RWPE2 (cell line): ENCODE results near the gene ACKR3.

Source experiments
- ATAC-seq: fragments of 200-7000 bp; cut with Tn5 transposase; 3 replicates; pipeline ENCODE4 v1.9.1; 2021; ENCODE audit warnings: low read depth
- DNase-seq: peaks from one replicate; pipeline ENCODE4 v3.0.0-alpha.2; 2020; ENCODE audit warnings: low spot score
- H3K27ac ChIP-seq: fragments of 450-650 bp; 2 replicates; pipeline ENCODE4 v1.5.1; 2017; ENCODE audit warnings: mild to moderate bottlenecking; ENCODE audit not compliant: poor library complexity, severe bottlenecking
- H3K27me3 ChIP-seq: fragments of 250-450 bp; sonication (Bioruptor Pico); 2 replicates; pipeline ENCODE4 v1.5.1; 2021; ENCODE audit warnings: mild to moderate bottlenecking, moderate library complexity; ENCODE audit not compliant: insufficient read depth, poor library complexity, severe bottlenecking
- H3K36me3 ChIP-seq: fragments of 250-450 bp; sonication (Bioruptor Pico); 2 replicates; pipeline ENCODE4 v1.5.1; 2020; ENCODE audit warnings: low read depth, mild to moderate bottlenecking, moderate library complexity
- H3K4me1 ChIP-seq: fragments of 250-450 bp; sonication (Bioruptor Pico); 2 replicates; pipeline ENCODE4 v1.5.1; 2021; ENCODE audit warnings: mild to moderate bottlenecking, moderate library complexity; ENCODE audit not compliant: insufficient read depth, poor library complexity, severe bottlenecking
- H3K4me3 ChIP-seq: fragments of 250-450 bp; sonication (Bioruptor Pico); 2 replicates; pipeline ENCODE4 v1.5.1; 2021; ENCODE audit warnings: mild to moderate bottlenecking, moderate library complexity; ENCODE audit not compliant: severe bottlenecking
- H3K9me3 ChIP-seq: fragments of 250-450 bp; sonication (Bioruptor Pico); 2 replicates; pipeline ENCODE4 v1.5.1; 2021; ENCODE audit warnings: mild to moderate bottlenecking, moderate library complexity; ENCODE audit not compliant: severe bottlenecking
- CTCF ChIP-seq: fragments of 450-650 bp; IDR thresholded peaks from one replicate; pipeline ENCODE4 v1.5.1; 2017; ENCODE audit warnings: mild to moderate bottlenecking, moderate library complexity; ENCODE audit not compliant: poor library complexity, severe bottlenecking

The ACKR3 gene

GRCh38 chr2:236580746-236581355, 11.2 kb downstream of the ACKR3 start:
- Histone ChIP-seq H3K4me3 (no peak overlapping the region), H3K4me1 (no peaks in the 10 kb centered on the region), H3K27ac (no peak overlapping the region), H3K27me3 (no peaks in the 10 kb centered on the region), H3K36me3 (no peaks in the 10 kb centered on the region), H3K9me3 (no peaks in the 10 kb centered on the region)
- no peak for TF ChIP-seq CTCF
- DNase-seq (no peak), ATAC-seq (no peak)

GRCh38 chr2:236581546-236581945, 11.9 kb downstream of the ACKR3 start:
- Histone ChIP-seq H3K4me3 (no peak overlapping the region), H3K27ac (no peak overlapping the region), H3K9me3 (no peaks in the 10 kb centered on the region), H3K27me3 (no peaks in the 10 kb centered on the region), H3K36me3 (no peaks in the 10 kb centered on the region), H3K4me1 (no peaks in the 10 kb centered on the region)
- ATAC-seq: no peak
- no peak for TF ChIP-seq CTCF
- DNase-seq: no peak

DNA sequence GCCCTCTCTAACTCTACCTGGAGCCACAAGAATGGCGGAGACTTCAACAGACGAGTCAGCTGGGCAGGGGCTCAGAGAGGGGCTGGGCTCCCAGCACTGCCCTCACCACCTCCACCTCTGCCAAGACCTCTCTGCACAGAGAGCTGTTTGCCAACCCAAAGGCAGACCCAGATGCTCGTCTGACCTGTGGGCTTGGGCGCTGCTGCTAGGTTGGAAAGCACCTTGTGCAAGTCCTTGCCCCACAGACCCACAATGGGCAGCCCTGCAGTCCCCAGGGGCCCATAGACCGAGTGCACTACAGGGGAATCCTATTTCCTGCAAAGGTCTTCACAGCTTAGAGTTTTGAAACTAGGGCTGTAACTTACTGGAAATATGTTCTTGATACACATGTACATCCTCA, 13.3 kb downstream of the ACKR3 start:
- ATAC-seq: no peak
- Histone ChIP-seq H3K27me3 (no peaks in the 10 kb centered on the region), H3K4me1 (no peaks in the 10 kb centered on the region), H3K9me3 (no peaks in the 10 kb centered on the region), H3K4me3 (no peak overlapping the region), H3K36me3 (no peaks in the 10 kb centered on the region), H3K27ac (no peak overlapping the region)
- TF ChIP-seq CTCF: no peak
- no peak for DNase-seq

DNA sequence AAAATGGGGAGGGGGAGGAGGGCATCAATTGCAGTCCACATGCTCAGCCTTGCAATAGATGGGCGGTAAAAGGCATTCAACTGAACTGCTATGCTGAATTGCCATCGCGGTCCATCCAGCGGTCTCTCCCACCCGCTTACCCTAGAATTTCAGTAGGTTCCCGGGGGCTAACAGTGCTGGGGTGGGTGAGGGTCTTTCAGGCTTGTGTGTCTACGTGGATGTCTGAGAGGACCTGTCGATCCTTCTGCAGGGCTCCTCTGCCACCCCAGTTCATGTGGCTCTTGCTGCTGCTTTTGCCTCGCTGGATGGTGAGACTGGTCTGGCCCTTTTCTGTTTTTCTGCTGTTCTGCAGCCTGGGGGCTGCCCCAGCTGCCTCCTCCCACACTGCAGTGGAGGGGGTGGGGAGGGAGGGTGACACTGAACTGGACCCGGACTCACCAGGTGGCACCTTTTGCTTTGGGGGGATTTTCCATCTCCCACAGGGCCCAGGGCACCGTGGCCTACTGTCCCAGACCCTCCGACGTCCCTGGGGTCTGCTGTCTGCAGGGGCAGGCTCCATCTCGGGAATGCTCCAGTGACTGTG, 14.1 kb downstream of the ACKR3 start:
- ATAC-seq (no peak), DNase-seq (no peak)
- Histone ChIP-seq H3K27ac (no peak overlapping the region), H3K36me3 (no peaks in the 10 kb centered on the region), H3K4me1 (no peaks in the 10 kb centered on the region), H3K27me3 (no peaks in the 10 kb centered on the region), H3K9me3 (no peaks in the 10 kb centered on the region), H3K4me3 (no peak overlapping the region)
- no peak for TF ChIP-seq CTCF
